T47D (cell line): ENCODE results near the gene GFRA4.

ENCODE experiments used
- DNase-seq, 2 experiments: peaks; one replicate each; pipeline versions ENCODE4 v3.0.0 to v3.0.0-alpha.2; 2011 to 2012; ENCODE audit warnings: low read depth in 1 of 2, low spot score in 1 of 2
- JUND ChIP-seq: IDR thresholded peaks from 2 replicates; pipeline ENCODE4 v1.6.1; 2012; ENCODE audit warnings: low read depth
- in situ Hi-C: cut with HindIII; loops from 2 replicates; pipeline ENCODE4 v1.10.0; 2016; ENCODE audit warnings: low sequenced_read_pairs, low pct_unique_long_range_greater_than_20kb

The GFRA4 gene

DNA sequence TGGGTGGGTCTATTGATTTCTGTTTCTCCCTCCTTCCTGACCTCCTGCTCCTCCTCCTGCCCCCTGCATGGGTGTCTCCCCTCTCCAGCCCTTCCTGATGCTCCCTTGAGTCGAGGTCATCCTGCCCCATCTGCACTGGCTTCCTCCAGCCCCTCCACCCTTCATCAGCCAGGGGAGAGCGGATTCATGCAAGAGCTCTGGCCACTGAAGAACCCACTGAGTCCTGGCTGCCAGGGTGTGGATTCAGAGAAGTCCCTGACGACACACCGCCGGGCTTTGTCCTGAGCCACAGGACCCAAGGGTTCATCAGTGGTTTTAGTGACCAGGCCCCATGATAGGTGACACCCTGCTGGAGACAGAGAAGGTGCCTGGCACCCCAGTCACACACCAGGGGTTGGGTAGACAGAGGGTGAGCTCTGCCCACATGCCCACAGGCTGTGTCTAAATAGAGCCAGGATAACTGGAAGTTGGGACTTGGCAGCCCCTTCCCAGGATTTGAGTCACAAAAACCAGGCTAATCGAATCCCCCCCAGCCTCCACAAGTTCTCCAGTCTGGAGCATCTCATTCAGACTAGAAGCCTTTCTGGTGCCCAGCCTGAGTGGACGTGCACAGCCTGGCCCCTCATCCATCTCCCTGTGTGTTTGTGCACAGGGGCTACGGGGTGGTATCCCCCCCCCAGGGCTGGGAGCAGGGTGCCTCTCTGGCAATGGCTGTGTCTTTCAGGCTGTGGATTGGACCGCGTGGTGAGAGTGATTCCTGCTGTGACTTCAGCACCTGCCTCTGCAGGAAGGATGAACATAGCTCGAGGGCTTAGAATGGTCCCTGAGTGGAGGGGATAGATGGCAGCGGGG is 1.2 kb downstream of the GFRA4 start:
- in situ Hi-C loops, result no loop called here

DNA sequence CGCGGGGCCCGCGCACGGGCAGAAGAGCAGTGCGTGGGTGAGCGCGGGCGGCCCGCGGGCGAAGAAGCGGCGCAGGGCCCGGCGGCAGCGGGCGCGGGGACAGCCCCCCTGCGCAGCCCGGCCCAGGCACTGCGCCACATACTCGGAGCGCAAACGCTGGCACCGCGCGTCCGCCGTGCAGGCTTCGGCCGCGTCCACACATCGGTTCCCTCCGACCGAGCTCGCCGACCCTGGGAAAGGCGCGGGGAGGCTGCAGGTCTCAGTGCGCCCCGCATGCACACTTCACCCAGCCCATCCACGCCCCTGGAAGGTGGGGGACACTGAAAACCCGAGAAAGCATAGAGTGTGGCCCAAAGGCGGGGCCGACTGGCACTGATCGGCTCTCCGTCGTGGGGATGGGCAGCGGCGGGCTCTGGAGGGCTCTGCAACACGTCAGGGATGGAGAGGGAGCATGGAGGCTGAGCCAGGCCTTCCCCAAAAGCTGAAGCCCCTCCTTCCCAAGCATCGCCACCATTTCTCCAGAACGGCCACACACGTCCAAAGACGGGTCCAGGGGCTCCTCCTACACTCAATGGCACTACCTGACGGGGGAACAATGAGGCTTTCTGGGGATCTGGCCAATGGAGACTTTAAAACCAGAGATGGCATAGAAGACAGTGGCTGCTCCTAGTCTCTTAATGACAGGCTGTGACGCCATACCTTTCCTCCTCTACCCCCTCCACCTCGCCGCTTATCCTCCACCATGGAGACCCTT is 2.0 kb downstream of the GFRA4 start:
- TF ChIP-seq JUND, result no peak
- in situ Hi-C loops, result no loop called here
- no peak for DNase-seq

More for the DNA sequence above, 1.2 kb downstream of the GFRA4 start:
- DNase-seq, result no peak
- no peak for TF ChIP-seq JUND

DNA sequence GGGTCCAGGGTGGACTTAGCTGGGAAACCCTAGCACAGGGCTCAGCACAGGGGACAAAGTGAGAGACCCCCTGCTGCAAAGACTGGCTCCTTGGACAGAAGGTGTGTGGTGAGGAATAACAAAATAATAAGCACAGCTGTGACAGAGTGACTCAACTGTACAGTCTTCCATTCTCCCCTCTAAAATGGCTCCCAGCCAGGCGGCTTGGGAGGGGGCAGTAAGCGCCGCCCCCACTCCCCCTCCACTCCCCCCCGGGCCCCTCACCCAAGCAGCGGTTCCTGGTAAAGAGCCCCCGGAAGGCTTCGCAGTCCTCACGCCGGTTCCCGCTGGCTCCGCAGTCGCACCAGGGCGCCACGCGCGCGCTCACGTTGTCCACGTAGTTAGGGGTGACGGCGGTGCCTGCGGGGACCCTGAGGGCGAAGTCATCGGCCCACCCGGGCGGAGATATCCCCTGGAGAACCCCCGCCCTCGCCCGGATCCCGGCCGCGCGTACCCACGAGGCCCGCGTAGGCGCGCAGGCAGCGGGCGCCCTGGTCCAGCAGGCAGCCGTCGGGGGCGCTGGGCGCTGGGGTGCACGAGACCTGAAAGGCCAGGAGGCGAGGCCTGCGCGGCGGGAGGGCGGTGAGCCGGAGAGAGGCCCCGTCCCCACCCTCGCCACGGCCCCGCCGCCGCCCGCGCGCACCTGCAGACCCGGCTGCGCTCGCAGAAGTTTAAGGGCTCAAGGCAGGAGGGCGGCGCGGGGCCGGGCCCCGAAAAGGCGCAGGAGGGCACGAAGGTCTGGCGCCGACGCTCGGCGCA is 2.7 kb downstream of the GFRA4 start:
- in situ Hi-C loops, result no loop called here
- no peak for TF ChIP-seq JUND
- no peak for DNase-seq

DNA sequence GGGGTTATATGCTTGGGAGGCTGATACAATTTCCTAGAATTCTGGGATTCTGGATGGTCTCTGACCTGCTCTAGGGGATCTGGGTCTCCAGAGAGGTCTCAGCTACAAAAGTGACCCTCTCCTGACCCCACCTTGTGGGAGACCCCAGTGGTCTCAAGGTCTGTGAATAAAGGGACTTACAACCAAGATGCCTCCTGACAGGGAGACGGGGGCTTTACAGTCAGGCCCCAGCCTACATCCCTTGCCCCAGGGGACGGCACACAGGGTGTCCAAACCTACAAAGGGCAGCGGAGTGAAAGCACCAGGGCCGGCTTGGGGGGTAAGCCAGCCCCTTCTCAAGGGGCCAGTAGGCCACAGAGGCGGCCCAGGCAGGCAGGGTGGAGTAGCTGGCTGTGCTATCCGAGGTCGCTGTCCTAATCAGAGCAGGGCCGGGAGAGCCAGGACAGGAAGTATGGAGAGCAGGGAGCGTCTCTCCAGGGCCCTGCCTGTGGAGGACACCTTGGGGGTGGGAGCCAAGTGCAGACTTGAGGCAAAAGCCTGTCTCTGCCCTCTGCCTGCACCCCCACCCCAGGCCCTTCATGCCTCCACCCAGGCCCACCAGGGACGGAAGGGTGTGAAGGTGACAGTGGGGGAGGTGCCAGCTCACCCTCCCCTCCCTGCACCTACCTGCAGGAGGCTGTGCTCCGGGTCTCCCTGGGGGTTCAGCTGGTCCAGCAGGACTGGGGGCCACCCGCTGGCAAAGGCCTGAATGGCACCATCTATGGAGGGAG is 3.5 kb downstream of the GFRA4 start:
- no peak for TF ChIP-seq JUND
- in situ Hi-C loops, result no loop called here

DNA sequence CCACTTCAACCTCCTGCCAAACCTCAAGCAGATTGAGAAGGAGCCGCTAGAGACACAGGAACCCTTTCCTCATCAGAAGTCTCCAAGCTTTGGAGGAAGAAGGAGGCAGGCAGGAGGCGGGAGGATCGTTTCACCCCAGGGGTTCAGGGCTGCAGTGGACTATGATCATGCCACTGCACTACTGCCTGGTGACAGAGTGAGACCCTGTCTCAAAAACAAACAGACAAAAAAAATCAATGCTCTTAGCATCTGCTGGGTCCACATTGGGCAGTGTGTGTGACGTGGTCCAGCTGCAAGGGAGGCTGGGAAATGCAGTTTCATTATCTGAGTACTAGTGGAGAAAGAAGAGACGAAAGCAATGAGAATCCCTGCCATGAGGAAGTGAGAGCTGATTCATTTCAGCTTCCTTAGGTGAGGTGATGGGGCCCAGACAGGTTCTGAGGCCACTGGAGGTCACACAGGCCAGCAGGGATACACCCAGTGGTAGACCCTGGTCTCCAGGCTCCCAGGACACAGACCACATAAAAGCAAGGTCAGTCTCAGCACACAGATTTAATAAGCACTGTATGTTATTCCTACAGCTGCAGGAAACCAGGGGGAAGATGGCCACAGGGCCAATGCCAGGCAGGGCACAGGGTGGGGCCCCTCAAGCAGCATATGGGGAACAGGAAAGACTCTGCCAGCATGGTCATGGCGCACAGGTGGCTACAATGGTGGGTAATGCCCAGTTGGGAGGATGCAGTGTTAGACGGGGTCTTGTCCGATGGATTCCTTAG is 4.3 kb downstream of the GFRA4 start:
- TF ChIP-seq JUND, result no peak
- DNase-seq, result no peak
- in situ Hi-C loops, result no loop called here

More for the DNA sequence above, 3.5 kb downstream of the GFRA4 start:
- no peak for DNase-seq

DNA sequence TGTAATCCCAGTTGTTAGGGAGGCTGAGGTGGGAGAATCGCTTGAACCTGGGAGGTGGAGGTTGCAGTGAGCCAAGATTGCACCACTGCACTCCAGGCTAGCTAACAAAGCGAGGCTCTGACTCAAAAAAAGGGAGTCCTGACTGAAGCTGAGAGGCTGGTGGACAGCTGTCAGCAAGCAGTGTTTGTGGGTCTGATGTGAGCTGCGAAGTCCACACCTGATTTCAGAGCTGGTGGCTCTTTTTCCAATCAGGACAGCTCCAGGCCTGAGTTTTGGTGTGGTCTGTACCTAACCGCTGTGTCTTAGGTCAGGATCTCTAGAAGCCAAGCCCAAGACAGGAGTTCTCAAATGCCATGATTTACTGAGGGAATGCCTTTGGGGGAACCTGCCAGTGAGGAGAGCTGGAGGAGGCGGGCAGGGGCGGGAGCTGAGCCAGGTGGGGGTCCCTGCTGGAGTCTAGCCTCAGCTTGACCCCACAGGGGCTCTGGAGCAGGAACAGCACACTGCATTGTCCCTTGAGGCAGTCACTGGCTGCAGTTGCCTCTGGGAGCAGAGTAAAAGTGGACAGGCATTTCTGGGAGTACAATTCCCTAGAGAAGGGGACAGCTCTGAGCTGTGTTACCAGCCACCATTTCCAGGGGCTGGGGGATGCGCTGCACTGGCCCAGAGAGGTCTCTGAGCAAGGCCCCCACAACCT is 5.0 kb downstream of the GFRA4 start:
- in situ Hi-C loops, result no loop called here
- TF ChIP-seq JUND, result no peak

DNA sequence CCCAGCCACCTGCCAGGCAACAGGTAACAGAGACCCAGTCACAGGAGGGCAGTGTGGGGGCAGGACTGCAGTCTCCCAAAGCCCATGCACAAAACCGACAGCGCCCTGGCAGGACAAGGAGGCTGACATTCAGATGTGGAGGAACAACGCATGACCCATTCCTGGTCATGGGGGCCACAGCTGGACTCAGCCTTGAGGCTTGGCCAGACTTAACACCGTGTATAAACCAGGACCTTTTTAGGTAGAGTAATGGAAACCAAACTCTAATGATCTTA is 8.1 kb downstream of the GFRA4 start:
- no peak for DNase-seq
- in situ Hi-C loops, result no loop called here
- TF ChIP-seq JUND, result no peak

More for the DNA sequence above, 5.0 kb downstream of the GFRA4 start:
- no peak for DNase-seq

DNA sequence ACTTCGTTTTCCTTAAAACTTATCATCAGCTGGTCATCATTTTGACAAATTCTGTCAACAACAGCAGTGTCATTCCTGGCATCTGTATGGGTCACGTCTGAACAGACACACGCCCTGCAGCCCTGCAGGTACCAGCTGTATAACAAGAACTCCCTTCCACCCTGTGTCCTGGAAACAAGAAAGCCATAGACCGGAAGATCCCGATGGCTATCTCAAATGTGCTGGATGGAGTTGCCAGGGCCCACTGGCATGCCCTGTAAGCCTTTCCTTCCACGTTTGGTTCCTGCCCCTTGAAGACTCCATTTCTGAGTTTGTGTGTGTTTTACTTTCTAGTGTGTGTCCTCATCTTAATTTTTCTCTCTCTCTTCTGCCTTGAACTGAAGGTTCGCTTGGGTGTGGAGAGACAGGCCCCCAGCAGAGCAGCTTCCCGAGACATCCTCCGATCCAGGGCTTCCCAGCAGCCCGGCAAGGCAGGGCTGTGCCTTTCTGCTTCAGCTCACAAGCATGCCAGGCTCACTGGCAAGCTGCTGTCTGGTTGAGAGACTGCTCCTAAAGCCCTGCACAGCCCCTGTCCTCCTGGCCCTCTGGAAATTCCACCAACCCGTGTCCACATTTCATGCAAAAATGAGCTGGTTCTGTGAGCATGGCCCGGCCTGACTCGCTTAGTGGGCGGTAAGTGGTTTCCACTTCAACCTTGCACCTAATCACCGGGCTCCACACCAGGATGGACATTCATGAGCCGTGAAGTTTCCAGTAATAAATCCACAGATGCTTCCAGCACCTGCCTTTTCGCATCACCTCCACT is 8.7 kb downstream of the GFRA4 start:
- no peak for TF ChIP-seq JUND
- no peak for DNase-seq
- in situ Hi-C loops, result no loop called here

DNA sequence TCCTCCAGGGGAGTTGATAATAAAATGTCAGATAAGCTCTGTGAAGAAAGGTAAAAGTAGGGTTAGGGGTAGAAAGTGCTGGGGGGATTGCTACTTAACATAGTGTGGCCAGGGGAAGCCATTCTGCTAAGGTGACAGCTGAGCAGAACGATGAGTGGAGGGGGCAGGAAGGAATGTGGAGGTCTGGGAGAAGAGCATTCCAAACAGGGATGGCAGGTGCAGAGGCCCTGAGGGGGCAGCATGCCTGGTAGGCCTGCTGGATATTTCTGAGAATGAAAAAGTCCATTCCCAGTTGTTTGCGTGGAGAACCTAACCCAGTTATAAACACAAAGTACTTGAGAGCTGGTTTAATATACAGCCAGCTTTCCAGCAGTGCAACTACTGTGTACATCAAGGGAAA is 9.3 kb downstream of the GFRA4 start:
- in situ Hi-C loops, result no loop called here
- DNase-seq, result no peak
- no peak for TF ChIP-seq JUND
